Heart left ventricle (tissue), 13 donors: ENCODE data around the gene CD300LB.

Experiments
- CTCF ChIP-seq, 12 donors: fragments of 200-600 bp; sonication (generic) in 4 of 12; IDR thresholded peaks; one replicate each; pipeline versions ENCODE4 v1.5.0 to v1.8.0; 2018 to 2022; ENCODE audit warnings: antibody characterized with exemption in 12 of 12, mild to moderate bottlenecking in 5 of 12
- POLR2A ChIP-seq, 2 donors: fragments of 450-650 bp; IDR thresholded peaks; one replicate each; pipeline ENCODE4 v1.6.1; 2017; ENCODE audit warnings: antibody characterized with exemption in 2 of 2, mild to moderate bottlenecking in 2 of 2, moderate library complexity in 2 of 2
- donor health status: ischemic (EF 13 %, LVEDD 7.1; RV severe dilation, severe dysfunction).
- donor health status: DM: no; HTN: yes; CAD: no.
- donor health status: DM: no; HTN: no; CAD: no.
- donor health status: ischemic (EF 25% LVEDD 6.9; RV normal size, moderate dysfunction).
- donor health status: ischemic (EF 25% LVEDD 5.7; RV mildly dilated, moderate dysfunction).
- donor health status: ischemic (EF 35%, LVEDD 5.7; RV mildly dilated, moderate dysfunction).
- donor health status: nonischemic (EF 11% LVEDD 7.7; RV severe dilation, severe dysfunction).
- donor health status: DM: yes; HTN: yes; CAD: no.
- donor health status: PGD.
- donor health status: ischemic (EF 29% LVEDD 5.4; RV normal size, mild dysfunction).
- donor health status: nonischemic (EF 23%, LVEDD 6.1; RV moderate dilation, normal function).

DNA sequence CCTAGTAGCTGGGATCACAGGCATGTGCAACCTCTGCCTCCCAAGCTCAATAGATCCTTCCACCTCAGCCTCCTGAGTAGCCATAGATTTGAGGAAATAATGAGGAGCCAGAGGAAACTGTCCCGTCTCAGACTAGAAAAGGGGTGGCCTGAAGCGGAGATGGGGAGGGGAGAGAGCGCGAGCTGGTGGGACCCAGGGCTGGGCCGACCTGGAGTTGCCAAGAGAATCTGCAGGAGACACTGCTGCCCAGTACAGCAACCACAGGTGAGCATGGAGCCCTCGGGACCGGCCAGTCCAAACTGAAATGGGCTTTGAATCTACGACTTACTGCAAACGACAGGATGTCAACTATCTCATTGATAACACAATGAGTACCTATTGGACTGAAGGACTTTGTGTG, 40.6 kb downstream of the CD300LB start:
- TF ChIP-seq CTCF (IDR thresholded peaks at IDR 0.05) (no peak), POLR2A (IDR thresholded peaks at IDR 0.05) (no peak)
